Erythroblast (primary cell): Measurements from ENCODE around the gene SLCO2A1.

Source experiments
- GATA1 ChIP-seq: IDR thresholded peaks from 2 replicates; pipeline ENCODE4 v1.6.1; 2011; ENCODE audit warnings: low read depth, mild to moderate bottlenecking, control low read depth, low read length, moderate library complexity
- POLR2A ChIP-seq: IDR thresholded peaks from 2 replicates; pipeline ENCODE4 v1.6.1; 2011; ENCODE audit warnings: mild to moderate bottlenecking, low read length

DNA sequence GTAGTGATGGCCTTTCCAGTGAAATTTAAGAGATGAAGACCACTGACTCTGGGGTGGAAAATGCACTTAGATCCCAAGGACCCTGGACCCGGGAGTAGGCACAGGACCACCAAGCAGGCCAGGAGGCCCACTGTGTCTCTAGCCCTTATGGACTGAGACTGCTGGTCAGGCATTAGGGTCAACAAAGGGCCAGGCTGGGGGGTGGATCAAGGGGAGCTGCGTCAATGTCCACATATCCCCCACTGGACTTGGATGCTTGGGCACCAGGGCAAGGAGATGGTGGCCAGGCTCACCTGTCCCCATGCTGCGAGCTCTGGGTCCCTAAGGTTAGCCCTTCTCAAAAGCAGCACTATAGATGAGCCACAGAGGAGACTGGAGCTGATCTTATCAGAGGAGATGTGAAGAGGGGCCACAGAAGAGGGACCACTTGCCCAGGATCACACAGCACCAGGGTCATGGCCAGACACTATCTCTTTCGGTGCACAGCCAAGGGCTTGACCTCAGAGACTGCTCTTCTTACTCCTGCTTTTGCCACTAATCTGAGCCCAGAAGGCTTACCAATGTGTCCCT is 148.8 kb downstream of the SLCO2A1 start:
- TF ChIP-seq POLR2A (no peak), GATA1 (no peak)
